Activated CD4-positive, alpha-beta T cell treated with anti-CD3 and anti-CD28 coated beads, Interleukin-2, amount 10 ng/mL, durations not matched to agents 7 days and 5 days (primary cell): ENCODE measurements around the gene NSUN7. TPM values are rescaled to one million over a fixed set of nuclear protein-coding genes. Genes with fewer than 3 reads are reported as not detected.
A peak's percentile ranks its signal among the peaks of the same experiment; 100 is the strongest.

Experiments used
- CTCF ChIA-PET: fragments of 350-600 bp; sonication (Branson Sonifier 250); formaldehyde crosslinking; loops from one replicate; lab custom pipeline; 2021; ENCODE audit warnings: antibody characterized with exemption; lab: Charles Lee
- POLR2A ChIA-PET: fragments of 350-600 bp; sonication (Branson Sonifier 250); formaldehyde crosslinking; loops from one replicate; lab custom pipeline; 2021; ENCODE audit warnings: antibody characterized with exemption; lab: Charles Lee
- DNase-seq: peaks from one replicate; pipeline ENCODE4 v3.0.0-alpha.2; 2020
- H3K27ac Mint-ChIP-seq: one replicate; pipeline ENCODE4 v1.8.0; 2021; ENCODE audit warnings: mild to moderate bottlenecking, moderate library complexity, mixed read lengths
- H3K27me3 Mint-ChIP-seq: one replicate; pipeline ENCODE4 v1.8.0; 2021; ENCODE audit warnings: mixed read lengths
- H3K36me3 Mint-ChIP-seq: one replicate; pipeline ENCODE4 v1.8.0; 2021; ENCODE audit warnings: low read depth, mixed read lengths
- H3K4me1 Mint-ChIP-seq: one replicate; pipeline ENCODE4 v1.8.0; 2021; ENCODE audit warnings: mixed read lengths
- H3K4me3 Mint-ChIP-seq: one replicate; pipeline ENCODE4 v1.8.0; 2021; ENCODE audit warnings: mild to moderate bottlenecking, moderate library complexity, mixed read lengths
- H3K9me3 Mint-ChIP-seq: one replicate; pipeline ENCODE4 v1.8.0; 2021; ENCODE audit warnings: mixed read lengths
- total RNA-seq, 2 experiments: library from RNA; stranded (reverse); gene quantifications; one replicate each; pipeline ENCODE4 v1.2.3, GENCODE V29; 2021

The NSUN7 gene
- total RNA-seq, 2 experiments from 2014 or later, result not detected

- Mint-ChIP-seq H3K27me3 (no peaks in the 10 kb centered on the region), H3K36me3 (no peaks in the 10 kb centered on the region), H3K4me3 (no peak overlapping the region), H3K27ac (no peak overlapping the region), H3K4me1 (no peaks in the 10 kb centered on the region), H3K9me3 (no peaks in the 10 kb centered on the region)
- ChIA-PET POLR2A (no interaction called here), CTCF (no interaction called here)
- no peak for DNase-seq
Observed at GRCh38 chr4:40828661-40829060, 78.9 kb downstream of the NSUN7 start.

- Mint-ChIP-seq H3K27me3 (no peaks in the 10 kb centered on the region), H3K27ac (no peak overlapping the region), H3K4me1 (no peaks in the 10 kb centered on the region), H3K9me3 (no peaks in the 10 kb centered on the region), H3K36me3 (no peaks in the 10 kb centered on the region), H3K4me3 (no peak overlapping the region)
- ChIA-PET POLR2A (no interaction called here), CTCF (interaction anchor here (0.8 to 1.8 kb wide), 3 partner anchors 10 to 207 kb away, joined by 3 to 5 read pairs (median 3); no protein-coding TSS in a partner anchor)
- no peak for DNase-seq
Observed at GRCh38 chr4:40829586-40829985, 79.8 kb downstream of the NSUN7 start.

- CTCF ChIA-PET, result interaction anchor here (1.2 to 1.8 kb wide), 2 partner anchors 8 to 10 kb away, joined by 4 to 5 read pairs; no protein-coding TSS in a partner anchor
- Mint-ChIP-seq H3K27me3 (no peaks in the 10 kb centered on the region), H3K27ac (no peak overlapping the region), H3K36me3 (no peaks in the 10 kb centered on the region), H3K4me1 (no peaks in the 10 kb centered on the region), H3K4me3 (no peak overlapping the region), H3K9me3 (no peaks in the 10 kb centered on the region)
- POLR2A ChIA-PET, result no interaction called here
- DNase-seq, result no peak
Observed at GRCh38 chr4:40831146-40831907, 81.6 kb downstream of the NSUN7 start.

GRCh38 chr4:40832175-40832574 lies 82.4 kb downstream of the NSUN7 start:
- no peaks in the 10 kb centered on the region for H3K4me1 Mint-ChIP-seq
- ChIA-PET POLR2A (no interaction called here), CTCF (interaction anchor here (0.5 to 1.2 kb wide), 2 partner anchors 9 to 52 kb away, joined by 3 to 4 read pairs; no protein-coding TSS in a partner anchor)
- H3K36me3 Mint-ChIP-seq, result no peaks in the 10 kb centered on the region
- H3K9me3 Mint-ChIP-seq, result no peaks in the 10 kb centered on the region
- no peak for DNase-seq
- no peaks in the 10 kb centered on the region for H3K27me3 Mint-ChIP-seq
- H3K27ac Mint-ChIP-seq, result no peak overlapping the region
- H3K4me3 Mint-ChIP-seq, result no peak overlapping the region

GRCh38 chr4:40833212-40833611 lies 83.5 kb downstream of the NSUN7 start:
- Mint-ChIP-seq H3K27ac (no peak overlapping the region), H3K36me3 (no peaks in the 10 kb centered on the region), H3K27me3 (no peaks in the 10 kb centered on the region), H3K9me3 (no peaks in the 10 kb centered on the region), H3K4me1 (no peaks in the 10 kb centered on the region), H3K4me3 (no peak overlapping the region)
- ChIA-PET CTCF (no interaction called here), POLR2A (no interaction called here)
- DNase-seq, result no peak

GRCh38 chr4:40837094-40837870 lies 87.5 kb downstream of the NSUN7 start:
- Mint-ChIP-seq H3K9me3 (no peaks in the 10 kb centered on the region), H3K4me1 (peaks cover 5% of the 10 kb centered on the region), H3K36me3 (no peaks in the 10 kb centered on the region), H3K4me3 (no peak overlapping the region), H3K27me3 (peaks cover 1% of the 10 kb centered on the region), H3K27ac (no peak overlapping the region)
- CTCF ChIA-PET, result interaction anchor here (2.1 kb wide), 1 partner anchor 12 kb away, joined by 4 read pairs; no protein-coding TSS in a partner anchor
- DNase-seq, result no peak
- POLR2A ChIA-PET, result no interaction called here

GRCh38 chr4:40838742-40839141 lies 89.0 kb downstream of the NSUN7 start:
- ChIA-PET POLR2A (no interaction called here), CTCF (interaction anchor here (1.1 kb wide), 1 partner anchor 9 kb away, joined by 5 read pairs; no protein-coding TSS in a partner anchor)
- no peak for DNase-seq
- peaks cover 5% of the 10 kb centered on the region for H3K4me1 Mint-ChIP-seq
- peaks cover 1% of the 10 kb centered on the region for H3K27me3 Mint-ChIP-seq
- no peak overlapping the region for H3K4me3 Mint-ChIP-seq
- H3K27ac Mint-ChIP-seq, result no peak overlapping the region
- H3K36me3 Mint-ChIP-seq, result no peaks in the 10 kb centered on the region
- H3K9me3 Mint-ChIP-seq, result no peaks in the 10 kb centered on the region

GRCh38 chr4:40840255-40840984 lies 90.7 kb downstream of the NSUN7 start:
- ChIA-PET POLR2A (interaction anchor here (0.5 kb wide), 1 partner anchor 847 kb away, joined by 3 read pairs; no protein-coding TSS in a partner anchor), CTCF (interaction anchor here (0.6 to 2.3 kb wide), 16 partner anchors 8 to 1157 kb away, joined by 3 to 12 read pairs (median 5); partner anchors contain the start of gene NSUN7)
- no peaks in the 10 kb centered on the region for H3K9me3 Mint-ChIP-seq
- H3K27me3 Mint-ChIP-seq, result peaks cover 1% of the 10 kb centered on the region
- no peak overlapping the region for H3K4me3 Mint-ChIP-seq
- H3K36me3 Mint-ChIP-seq, result no peaks in the 10 kb centered on the region
- no peak overlapping the region for H3K27ac Mint-ChIP-seq
- peaks cover 5% of the 10 kb centered on the region for H3K4me1 Mint-ChIP-seq
- DNase-seq, result no peak

- peak; percentile 79 for DNase-seq
- no peaks in the 10 kb centered on the region for H3K36me3 Mint-ChIP-seq
- ChIA-PET POLR2A (interaction anchor here (0.5 kb wide), 1 partner anchor 848 kb away, joined by 3 read pairs; no protein-coding TSS in a partner anchor), CTCF (interaction anchor here (0.6 to 2.3 kb wide), 17 partner anchors 8 to 1156 kb away, joined by 3 to 12 read pairs (median 4); partner anchors contain the start of gene NSUN7)
- no peak overlapping the region for H3K4me3 Mint-ChIP-seq
- no peak overlapping the region for H3K27ac Mint-ChIP-seq
- H3K4me1 Mint-ChIP-seq, result peaks cover 5% of the 10 kb centered on the region
- H3K9me3 Mint-ChIP-seq, result no peaks in the 10 kb centered on the region
- peaks cover 4% of the 10 kb centered on the region for H3K27me3 Mint-ChIP-seq
Observed at GRCh38 chr4:40840985-40841571, 91.3 kb downstream of the NSUN7 start.

GRCh38 chr4:40842318-40842717 lies 92.6 kb downstream of the NSUN7 start:
- H3K4me3 Mint-ChIP-seq, result no peak overlapping the region
- CTCF ChIA-PET, result interaction anchor here (2.1 to 2.3 kb wide), 2 partner anchors 11 to 103 kb away, joined by 6 to 12 read pairs; no protein-coding TSS in a partner anchor
- H3K27ac Mint-ChIP-seq, result no peak overlapping the region
- DNase-seq, result no peak
- POLR2A ChIA-PET, result no interaction called here
- H3K36me3 Mint-ChIP-seq, result no peaks in the 10 kb centered on the region
- H3K27me3 Mint-ChIP-seq, result peaks cover 4% of the 10 kb centered on the region
- H3K4me1 Mint-ChIP-seq, result peaks cover 5% of the 10 kb centered on the region
- H3K9me3 Mint-ChIP-seq, result no peaks in the 10 kb centered on the region

- Mint-ChIP-seq H3K4me1 (peaks cover 5% of the 10 kb centered on the region), H3K9me3 (no peaks in the 10 kb centered on the region), H3K36me3 (no peaks in the 10 kb centered on the region), H3K27me3 (peaks cover 4% of the 10 kb centered on the region), H3K4me3 (no peak overlapping the region), H3K27ac (no peak overlapping the region)
- POLR2A ChIA-PET, result no interaction called here
- DNase-seq, result no peak
- CTCF ChIA-PET, result interaction anchor here (0.7 to 2.4 kb wide), 4 partner anchors 12 to 107 kb away, joined by 3 to 7 read pairs (median 5); no protein-coding TSS in a partner anchor
Observed at GRCh38 chr4:40842725-40843423, 93.1 kb downstream of the NSUN7 start.
